ENCODE measurements around the gene GM2A. TPM values are rescaled to one million over a fixed set of nuclear protein-coding genes. Genes with fewer than 3 reads are reported as not detected.
"Not testable (repeated sequence)": the region's sequence is repeated elsewhere in the genome, so short reads cannot be mapped to it uniquely, and the experiment has no call there.

GM2A gene
- total RNA-seq, 1 donor from 2014 or later: 20.4 TPM

GRCh38 chr5:151234476-151235238 is 18.3 kb upstream of the GM2A start:
- H3K4me3 Mint-ChIP-seq (ENCODE audit: low read depth): no peak overlapping the region
- no peaks in the 10 kb centered on the region for H3K27me3 Mint-ChIP-seq (ENCODE audit: low read depth)
- no peaks in the 10 kb centered on the region for H3K36me3 Mint-ChIP-seq (ENCODE audit: low read depth)
- intact Hi-C loops (cut with micrococcal nuclease): no loop called here
- no peak overlapping the region for H3K27ac Mint-ChIP-seq
- H3K4me1 Mint-ChIP-seq (ENCODE audit: low read depth): peaks cover 9% of the 10 kb centered on the region
- DNase-seq (ENCODE audit: low spot score): no peak
- no peaks in the 10 kb centered on the region for H3K9me3 Mint-ChIP-seq

DNA sequence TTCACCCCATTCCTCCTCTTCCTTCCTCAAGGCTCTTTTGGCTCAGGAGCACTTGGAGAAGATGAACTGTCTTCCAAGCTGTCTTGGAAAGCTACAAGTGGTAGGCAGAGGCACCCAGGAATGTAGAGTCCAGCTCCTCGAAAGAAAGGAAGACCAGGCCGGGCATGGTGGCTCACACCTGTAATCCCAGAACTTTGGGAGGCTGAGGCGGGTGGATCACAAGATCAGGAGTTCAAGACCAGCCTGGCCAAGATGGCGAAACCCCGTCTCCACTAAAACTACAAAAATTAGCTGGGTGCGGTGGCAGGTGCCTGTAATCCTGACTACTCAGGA is 17.8 kb upstream of the GM2A start:
- H3K4me3 Mint-ChIP-seq (ENCODE audit: low read depth); H3K9me3 Mint-ChIP-seq; intact Hi-C loops (cut with micrococcal nuclease); H3K27me3 Mint-ChIP-seq (ENCODE audit: low read depth); H3K27ac Mint-ChIP-seq; DNase-seq (ENCODE audit: low spot score); H3K4me1 Mint-ChIP-seq (ENCODE audit: low read depth); H3K36me3 Mint-ChIP-seq (ENCODE audit: low read depth): not testable (repeated sequence)

- intact Hi-C loops (cut with micrococcal nuclease): no loop called here
- Mint-ChIP-seq H3K27me3 (ENCODE audit: low read depth) (no peaks in the 10 kb centered on the region), H3K9me3 (no peaks in the 10 kb centered on the region), H3K27ac (no peak overlapping the region), H3K4me3 (ENCODE audit: low read depth) (no peak overlapping the region), H3K4me1 (ENCODE audit: low read depth) (peaks cover 14% of the 10 kb centered on the region), H3K36me3 (ENCODE audit: low read depth) (no peaks in the 10 kb centered on the region)
- no peak for DNase-seq (ENCODE audit: low spot score)
Observed at GRCh38 chr5:151236888-151237287, 16.1 kb upstream of the GM2A start.

DNA sequence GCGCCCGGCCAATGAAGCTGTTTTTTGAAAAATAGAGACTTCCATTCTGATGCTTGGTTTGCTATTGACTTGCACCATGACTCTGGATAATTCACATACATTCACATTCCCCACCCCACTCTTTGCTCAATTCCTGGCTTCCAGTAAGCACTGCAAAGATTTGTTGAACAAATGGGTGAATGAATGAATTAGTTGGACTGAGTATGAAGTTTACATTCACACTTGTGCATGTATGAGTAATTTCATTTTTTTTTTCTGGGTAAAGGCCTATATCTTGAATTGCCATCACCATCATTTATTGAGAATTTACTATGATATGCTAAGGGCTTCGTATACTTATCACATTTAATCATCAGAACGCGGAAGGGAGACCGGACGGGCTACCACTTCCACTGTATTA is 15.3 kb upstream of the GM2A start:
- Mint-ChIP-seq H3K4me3 (ENCODE audit: low read depth) (no peak overlapping the region), H3K36me3 (ENCODE audit: low read depth) (no peaks in the 10 kb centered on the region), H3K4me1 (ENCODE audit: low read depth) (peaks cover 17% of the 10 kb centered on the region), H3K27me3 (ENCODE audit: low read depth) (no peaks in the 10 kb centered on the region), H3K27ac (no peak overlapping the region), H3K9me3 (no peaks in the 10 kb centered on the region)
- no peak for DNase-seq (ENCODE audit: low spot score)
- intact Hi-C loops (cut with micrococcal nuclease): no loop called here

GRCh38 chr5:151238303-151238741 is 14.7 kb upstream of the GM2A start:
- Mint-ChIP-seq H3K27ac (no peak overlapping the region), H3K4me3 (ENCODE audit: low read depth) (no peak overlapping the region), H3K36me3 (ENCODE audit: low read depth) (no peaks in the 10 kb centered on the region), H3K4me1 (ENCODE audit: low read depth) (peaks cover 17% of the 10 kb centered on the region), H3K9me3 (no peaks in the 10 kb centered on the region), H3K27me3 (ENCODE audit: low read depth) (no peaks in the 10 kb centered on the region)
- no peak for DNase-seq (ENCODE audit: low spot score)
- intact Hi-C loops (cut with micrococcal nuclease): no loop called here

DNA sequence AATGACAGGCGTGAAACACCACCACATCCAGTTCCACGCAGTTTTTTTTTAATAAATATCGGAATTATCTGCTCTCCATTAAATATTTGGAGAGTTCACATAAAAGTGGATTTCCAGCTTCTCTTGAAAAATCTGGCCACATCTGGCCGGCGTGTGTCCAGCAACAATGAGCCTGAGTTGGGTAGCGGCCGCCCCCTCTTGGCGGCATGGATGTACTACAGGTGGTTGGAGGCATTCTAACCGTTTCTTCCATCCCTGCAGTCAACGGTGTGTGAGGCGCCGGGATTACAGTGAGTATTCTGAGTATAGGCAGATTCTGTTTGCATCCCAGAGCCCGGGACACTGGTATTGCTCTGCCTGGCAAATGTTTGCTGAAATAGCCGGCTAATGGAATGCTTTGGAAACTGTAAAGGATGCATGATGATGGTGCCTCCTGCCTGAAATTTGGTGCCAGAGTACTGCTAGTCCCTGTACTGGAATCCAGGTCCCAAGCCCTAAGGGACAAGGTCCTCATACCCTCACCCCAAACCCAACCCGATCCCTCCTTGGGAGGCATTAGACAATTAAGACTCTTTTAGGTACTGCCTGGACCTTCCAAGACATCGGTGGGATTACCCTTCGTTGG is 13.6 kb upstream of the GM2A start:
- no peaks in the 10 kb centered on the region for H3K9me3 Mint-ChIP-seq
- no peak overlapping the region for H3K27ac Mint-ChIP-seq
- intact Hi-C loops (cut with micrococcal nuclease): no loop called here
- peak; percentile 28 for DNase-seq (ENCODE audit: low spot score)
- H3K27me3 Mint-ChIP-seq (ENCODE audit: low read depth): no peaks in the 10 kb centered on the region
- H3K36me3 Mint-ChIP-seq (ENCODE audit: low read depth): no peaks in the 10 kb centered on the region
- H3K4me3 Mint-ChIP-seq (ENCODE audit: low read depth): no peak overlapping the region
- peaks cover 23% of the 10 kb centered on the region for H3K4me1 Mint-ChIP-seq (ENCODE audit: low read depth)

DNA sequence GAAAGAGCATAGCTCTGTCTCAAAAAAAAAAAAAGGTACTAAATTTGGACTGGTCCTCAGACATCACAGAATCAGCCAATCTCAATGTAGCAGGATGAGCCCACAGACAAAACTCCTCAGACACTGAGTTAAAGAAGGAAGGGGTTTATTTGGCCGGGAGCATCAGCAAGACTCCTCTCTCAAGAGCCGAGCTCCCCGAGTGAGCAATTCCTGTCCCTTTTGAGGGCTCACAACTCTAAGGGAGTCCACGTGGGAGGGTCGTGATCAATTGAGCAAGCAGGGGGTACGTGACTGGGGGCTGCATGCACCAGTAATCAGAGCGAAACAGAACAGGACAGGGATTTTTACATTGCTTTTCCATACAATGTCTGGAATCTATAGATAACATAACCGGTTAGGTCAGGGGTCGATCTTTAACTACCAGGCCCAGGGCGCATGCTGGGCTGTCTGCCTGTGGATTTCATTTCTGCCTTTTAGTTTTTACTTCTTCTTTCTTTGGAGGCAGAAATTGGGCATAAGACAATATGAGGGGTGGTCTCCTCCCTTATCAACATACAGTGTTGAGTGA is 12.6 kb upstream of the GM2A start:
- H3K27me3 Mint-ChIP-seq (ENCODE audit: low read depth); H3K4me3 Mint-ChIP-seq (ENCODE audit: low read depth); DNase-seq (ENCODE audit: low spot score); H3K27ac Mint-ChIP-seq; H3K36me3 Mint-ChIP-seq (ENCODE audit: low read depth); H3K9me3 Mint-ChIP-seq; intact Hi-C loops (cut with micrococcal nuclease): not testable (repeated sequence)
- H3K4me1 Mint-ChIP-seq (ENCODE audit: low read depth): peaks cover 22% of the 10 kb centered on the region

DNA sequence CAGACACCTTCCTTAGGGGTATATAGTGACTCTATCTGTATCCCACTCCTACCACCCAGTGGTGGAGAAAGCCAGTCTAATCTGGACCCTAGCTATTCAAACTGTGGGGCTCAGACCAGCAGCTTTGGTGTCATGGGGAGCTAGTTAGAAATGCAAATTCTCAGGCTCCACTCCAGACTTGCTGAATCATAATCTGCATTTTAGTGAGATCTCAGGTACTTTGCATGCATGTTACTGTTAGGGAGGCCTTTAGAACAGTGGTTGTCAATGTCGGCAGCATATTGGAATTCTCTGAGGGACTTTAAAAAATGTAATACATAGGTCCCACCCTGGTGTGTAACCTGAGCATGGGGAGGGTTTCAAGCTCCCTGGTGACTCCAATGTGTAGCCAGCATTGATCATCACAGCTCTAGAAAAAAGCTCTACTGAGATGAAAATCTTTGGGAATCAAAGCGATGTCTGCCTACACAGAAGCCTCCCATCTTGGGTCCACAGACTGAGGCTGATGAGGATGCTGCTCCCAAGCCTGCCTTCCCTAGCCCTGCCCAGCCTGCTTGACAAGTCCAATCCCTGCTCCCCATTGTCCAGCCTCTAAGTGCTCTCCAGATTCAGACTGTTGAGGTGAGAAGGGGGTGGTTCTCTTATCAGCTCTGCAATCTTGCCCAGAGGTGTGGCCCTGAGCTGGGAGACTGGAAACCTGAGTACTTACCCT is 11.9 kb upstream of the GM2A start:
- no peak for DNase-seq (ENCODE audit: low spot score)
- intact Hi-C loops (cut with micrococcal nuclease): no loop called here
- Mint-ChIP-seq H3K4me3 (ENCODE audit: low read depth) (no peak overlapping the region), H3K9me3 (no peaks in the 10 kb centered on the region), H3K27ac (no peak overlapping the region), H3K36me3 (ENCODE audit: low read depth) (no peaks in the 10 kb centered on the region), H3K4me1 (ENCODE audit: low read depth) (peaks cover 26% of the 10 kb centered on the region), H3K27me3 (ENCODE audit: low read depth) (no peaks in the 10 kb centered on the region)

DNA sequence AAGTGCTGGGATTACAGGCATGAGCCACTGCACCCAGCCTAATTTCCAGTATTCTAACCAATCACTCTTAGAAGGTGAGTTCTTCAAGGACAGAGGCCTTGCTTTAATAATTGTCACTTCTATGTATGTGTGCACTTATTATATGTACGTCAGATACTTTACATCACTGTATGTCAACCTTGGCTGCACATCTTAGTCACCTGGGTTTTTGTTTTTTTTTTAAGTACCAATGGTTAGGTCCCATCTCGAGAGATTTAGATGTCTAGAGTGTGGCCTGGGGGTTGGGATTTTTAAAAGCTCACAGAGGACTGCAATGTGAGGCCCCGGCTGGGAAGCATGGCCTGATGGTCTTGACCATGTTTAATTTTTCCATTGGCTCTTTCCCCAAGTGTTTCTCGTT is 9.9 kb upstream of the GM2A start:
- intact Hi-C loops (cut with micrococcal nuclease): no loop called here
- Mint-ChIP-seq H3K4me1 (ENCODE audit: low read depth) (peaks cover 28% of the 10 kb centered on the region), H3K27me3 (ENCODE audit: low read depth) (no peaks in the 10 kb centered on the region), H3K9me3 (no peaks in the 10 kb centered on the region), H3K27ac (no peak overlapping the region), H3K4me3 (ENCODE audit: low read depth) (no peak overlapping the region), H3K36me3 (ENCODE audit: low read depth) (no peaks in the 10 kb centered on the region)
- DNase-seq (ENCODE audit: low spot score): no peak

DNA sequence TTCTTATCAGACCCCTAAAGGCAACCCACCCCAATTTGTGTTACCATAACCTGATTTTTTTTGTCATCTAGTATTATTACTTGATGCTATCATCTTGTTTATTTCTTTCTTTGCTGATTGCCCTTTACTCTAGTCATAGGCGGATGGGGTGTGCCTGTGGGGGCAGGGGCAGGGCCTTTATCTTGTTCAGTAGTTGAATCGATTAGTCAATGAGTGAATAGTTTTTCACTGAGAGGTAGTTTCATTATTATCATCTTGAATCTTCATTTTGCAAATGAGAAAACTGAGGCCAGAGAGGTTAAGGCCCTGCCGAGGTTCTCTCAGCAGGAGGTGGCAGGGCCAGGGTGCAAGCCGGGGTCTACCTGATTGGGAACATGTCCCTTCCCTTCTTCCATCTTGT is 9.4 kb upstream of the GM2A start:
- Mint-ChIP-seq H3K27me3 (ENCODE audit: low read depth) (no peaks in the 10 kb centered on the region), H3K4me3 (ENCODE audit: low read depth) (no peak overlapping the region), H3K4me1 (ENCODE audit: low read depth) (peaks cover 28% of the 10 kb centered on the region), H3K36me3 (ENCODE audit: low read depth) (no peaks in the 10 kb centered on the region), H3K9me3 (no peaks in the 10 kb centered on the region), H3K27ac (no peak overlapping the region)
- intact Hi-C loops (cut with micrococcal nuclease): no loop called here
- DNase-seq (ENCODE audit: low spot score): no peak

DNA sequence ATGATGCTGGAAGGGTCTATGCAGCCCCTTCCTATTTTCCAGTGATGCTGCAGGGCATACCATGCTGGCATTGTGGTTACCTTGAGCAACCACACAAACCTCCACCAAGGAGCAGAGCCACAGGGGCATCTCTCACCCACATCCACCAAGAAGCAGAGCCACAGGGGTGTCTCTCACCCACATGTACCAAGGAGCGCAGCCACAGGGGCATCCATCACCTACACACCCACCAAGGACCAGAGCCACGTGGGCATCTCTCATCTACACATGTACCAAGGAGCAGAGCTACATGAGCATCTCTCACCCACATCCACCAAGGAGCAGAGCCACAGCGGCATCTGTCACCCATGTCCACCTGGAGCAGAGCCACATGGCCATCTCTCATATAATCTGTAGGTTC is 8.8 kb upstream of the GM2A start:
- Mint-ChIP-seq H3K27me3 (ENCODE audit: low read depth) (no peaks in the 10 kb centered on the region), H3K36me3 (ENCODE audit: low read depth) (no peaks in the 10 kb centered on the region), H3K4me1 (ENCODE audit: low read depth) (peaks cover 28% of the 10 kb centered on the region), H3K27ac (no peak overlapping the region), H3K4me3 (ENCODE audit: low read depth) (no peak overlapping the region), H3K9me3 (no peaks in the 10 kb centered on the region)
- no peak for DNase-seq (ENCODE audit: low spot score)
- intact Hi-C loops (cut with micrococcal nuclease): no loop called here

DNA sequence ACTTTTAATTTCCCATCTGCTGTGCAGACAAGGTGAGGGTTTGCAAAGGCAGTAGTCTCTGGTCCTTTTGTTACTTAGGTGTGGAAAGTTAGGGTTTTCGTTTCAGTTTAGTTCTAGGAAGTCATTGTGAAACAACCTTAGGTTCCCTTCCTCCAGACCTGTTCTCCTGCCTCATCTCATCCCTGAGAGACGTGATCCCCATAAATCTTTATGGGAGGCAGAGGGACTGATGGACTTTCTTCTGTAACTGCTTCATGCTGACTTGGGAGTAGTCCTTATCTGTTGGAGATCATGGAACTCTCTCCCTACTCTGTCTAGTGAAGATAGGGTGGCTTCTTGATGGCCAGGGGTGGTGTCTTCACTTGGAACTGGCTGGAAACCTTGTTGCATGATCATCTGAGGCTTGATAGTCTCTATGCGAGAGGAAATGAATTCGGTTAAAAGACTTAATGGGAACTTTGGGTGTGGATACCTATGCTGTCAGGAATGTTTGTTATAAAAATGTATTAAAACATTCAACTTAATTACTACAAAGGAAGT is 7.2 kb upstream of the GM2A start:
- Mint-ChIP-seq H3K4me3 (ENCODE audit: low read depth) (no peak overlapping the region), H3K36me3 (ENCODE audit: low read depth) (peaks cover 6% of the 10 kb centered on the region), H3K9me3 (no peaks in the 10 kb centered on the region), H3K4me1 (ENCODE audit: low read depth) (peaks cover 33% of the 10 kb centered on the region), H3K27me3 (ENCODE audit: low read depth) (no peaks in the 10 kb centered on the region), H3K27ac (no peak overlapping the region)
- no peak for DNase-seq (ENCODE audit: low spot score)
- intact Hi-C loops (cut with micrococcal nuclease): no loop called here

DNA sequence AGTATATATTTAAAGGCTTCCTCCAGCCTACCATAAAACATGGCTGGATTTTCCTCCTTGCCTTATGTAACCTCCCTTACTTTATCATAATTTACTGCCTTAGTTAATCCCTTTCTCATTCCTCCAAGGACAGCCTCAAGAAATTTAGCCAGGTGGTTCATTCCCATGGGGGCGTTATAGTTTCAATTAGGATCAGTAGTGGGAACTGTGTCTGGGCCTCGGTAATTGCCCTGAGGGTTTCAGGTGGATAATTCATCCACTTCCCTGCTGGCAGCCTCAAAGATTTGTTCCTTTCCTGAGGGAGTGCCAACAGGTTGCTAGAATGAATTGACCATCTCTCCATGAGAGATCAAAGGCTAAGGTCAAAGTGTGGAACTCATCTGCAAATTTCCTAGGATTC is 4.3 kb upstream of the GM2A start:
- DNase-seq (ENCODE audit: low spot score): no peak
- Mint-ChIP-seq H3K9me3 (no peaks in the 10 kb centered on the region), H3K36me3 (ENCODE audit: low read depth) (peaks cover 9% of the 10 kb centered on the region), H3K4me3 (ENCODE audit: low read depth) (no peak overlapping the region), H3K27ac (no peak overlapping the region), H3K27me3 (ENCODE audit: low read depth) (no peaks in the 10 kb centered on the region), H3K4me1 (ENCODE audit: low read depth) (peaks cover 41% of the 10 kb centered on the region)
- intact Hi-C loops (cut with micrococcal nuclease): no loop called here

All from activated T-helper 2 cell treated with anti-CD3 and anti-CD28 coated beads, Interferon-gamma antibody, Interleukin-2, Interleukin-4, amounts not matched to agents 10 μg/mL and 5 μg/mL and 100 μg/mL, durations not matched to agents 14 hours and 24 hours and 36 hours (primary cell).